Thymus (tissue), 11 donors: ENCODE measurements around the gene RABGAP1L. TPM values are rescaled to one million over a fixed set of nuclear protein-coding genes. Genes with fewer than 3 reads are reported as not detected.

Experiments
- DNase-seq, 9 donors: peaks; one replicate each; pipeline ENCODE4 v3.0.0-alpha.2; 2013; ENCODE audit warnings: low spot score in 9 of 9, low read depth in 6 of 9, missing footprints in 1 of 9
- H3K27ac ChIP-seq, 2 donors: one replicate each; pipeline ENCODE4 v1.5.1; 2013; ENCODE audit warnings: control low read depth in 1 of 2, low read depth in 1 of 2, low read length in 1 of 2, mild to moderate bottlenecking in 1 of 2, moderate library complexity in 1 of 2
- H3K27me3 ChIP-seq, 2 donors: one replicate each; pipeline ENCODE4 v1.5.1; 2013; ENCODE audit warnings: low read length in 1 of 2; ENCODE audit not compliant: control insufficient read depth in 2 of 2, insufficient read depth in 1 of 2
- H3K36me3 ChIP-seq, 2 donors: one replicate each; pipeline ENCODE4 v1.5.1; 2013; ENCODE audit warnings: low read length in 1 of 2, mild to moderate bottlenecking in 1 of 2, moderate library complexity in 1 of 2; ENCODE audit not compliant: control insufficient read depth in 2 of 2, insufficient read depth in 2 of 2
- H3K4me1 ChIP-seq, 2 donors: one replicate each; pipeline ENCODE4 v1.5.1; 2013; ENCODE audit warnings: low read length in 2 of 2; ENCODE audit not compliant: control insufficient read depth in 2 of 2, insufficient read depth in 2 of 2
- H3K4me3 ChIP-seq, 2 donors: one replicate each; pipeline ENCODE4 v1.5.1; 2013; ENCODE audit warnings: low read length in 2 of 2, control low read depth in 1 of 2, mild to moderate bottlenecking in 1 of 2
- H3K9me3 ChIP-seq, 2 donors: one replicate each; pipeline ENCODE4 v1.5.1; 2013; ENCODE audit warnings: low read length in 1 of 2, mild to moderate bottlenecking in 1 of 2; ENCODE audit not compliant: control insufficient read depth in 2 of 2, insufficient read depth in 1 of 2
- WGBS: extraction: QIAGEN DNeasy Blood & Tissue Kit; methylation state at CpG from one replicate; pipeline ENCODE4 v1.1.7; 2013; 5-methylcytosine and 5-hydroxymethylcytosine counted together
- polyA plus RNA-seq: library from polyadenylated mRNA; stranded (reverse); fragments of 200-250 nt; gene quantifications from one replicate; pipeline ENCODE4 v1.2.3, GENCODE V29; 2013
- total RNA-seq: library from RNA; stranded (reverse); fragments of 120-200 nt; gene quantifications from one replicate; pipeline ENCODE4 v1.2.4, GENCODE V29; 2013
- donor health status: healthy.

The RABGAP1L gene
- total and polyA plus RNA-seq, 2 donors = 30.6 to 37.4 TPM

- H3K4me3 ChIP-seq = no peak overlapping the region
- no peak for DNase-seq
- no peaks in the 10 kb centered on the region for H3K27me3 ChIP-seq
- H3K9me3 ChIP-seq = no peaks in the 10 kb centered on the region
- 96% methylated on average over 3 of the region's 3 CpGs for WGBS
- no peaks in the 10 kb centered on the region for H3K36me3 ChIP-seq
- H3K27ac ChIP-seq = no peak overlapping the region
- H3K4me1 ChIP-seq = no peaks in the 10 kb centered on the region
Observed at GRCh38 chr1:174428033-174428432, 268.7 kb downstream of the RABGAP1L start.

GRCh38 chr1:174428739-174429138, 269.4 kb downstream of the RABGAP1L start:
- no peak overlapping the region for H3K27ac ChIP-seq
- H3K36me3 ChIP-seq = no peaks in the 10 kb centered on the region
- no peaks in the 10 kb centered on the region for H3K27me3 ChIP-seq
- no peak for DNase-seq
- H3K9me3 ChIP-seq = no peaks in the 10 kb centered on the region
- H3K4me3 ChIP-seq = no peak overlapping the region
- no peaks in the 10 kb centered on the region for H3K4me1 ChIP-seq

- no peak for DNase-seq
- Histone ChIP-seq H3K27me3 (no peaks in the 10 kb centered on the region), H3K4me3 (no peak overlapping the region), H3K27ac (no peak overlapping the region), H3K9me3 (no peaks in the 10 kb centered on the region), H3K36me3 (no peaks in the 10 kb centered on the region), H3K4me1 (no peaks in the 10 kb centered on the region)
- WGBS = 99% methylated on average over 1 of the region's 1 CpG
Observed at GRCh38 chr1:174433451-174433850, 274.1 kb downstream of the RABGAP1L start.

GRCh38 chr1:174445351-174445750, 286.0 kb downstream of the RABGAP1L start:
- H3K4me3 ChIP-seq = no peak overlapping the region

GRCh38 chr1:174445817-174446216, 286.5 kb downstream of the RABGAP1L start:
- 94% methylated on average over 6 of the region's 6 CpGs for WGBS

More at GRCh38 chr1:174445351-174445750, 286.0 kb downstream of the RABGAP1L start:
- Histone ChIP-seq H3K4me1 (no peaks in the 10 kb centered on the region), H3K36me3 (no peaks in the 10 kb centered on the region), H3K9me3 (no peaks in the 10 kb centered on the region), H3K27me3 (no peaks in the 10 kb centered on the region), H3K27ac (no peak overlapping the region)
- DNase-seq = no peak

GRCh38 chr1:174447866-174448530, 288.7 kb downstream of the RABGAP1L start, which contains the start of gene GPR52:
GPR52 (plus strand) TSS chr1:174447964; CDS start chr1:174448112, 148 bp downstream.
- WGBS = 95% methylated on average over 11 of the region's 11 CpGs
- H3K9me3 ChIP-seq = no peaks in the 10 kb centered on the region
- no peak within 1 kb of the TSS for H3K4me3 ChIP-seq
- no peaks in the 10 kb centered on the region for H3K36me3 ChIP-seq
- no peaks in the 10 kb centered on the region for H3K4me1 ChIP-seq
- no peak for DNase-seq
- H3K27ac ChIP-seq = no peak within 1 kb of the TSS
- no peaks in the 10 kb centered on the region for H3K27me3 ChIP-seq

More at GRCh38 chr1:174445817-174446216, 286.5 kb downstream of the RABGAP1L start:
- Histone ChIP-seq H3K4me3 (no peak overlapping the region), H3K36me3 (no peaks in the 10 kb centered on the region), H3K4me1 (no peaks in the 10 kb centered on the region), H3K27me3 (no peaks in the 10 kb centered on the region), H3K27ac (no peak overlapping the region), H3K9me3 (no peaks in the 10 kb centered on the region)
- no peak for DNase-seq

GRCh38 chr1:174448531-174448883, 289.2 kb downstream of the RABGAP1L start:
- DNase-seq = no peak
- Histone ChIP-seq H3K27ac (no peak overlapping the region), H3K27me3 (no peaks in the 10 kb centered on the region), H3K36me3 (no peaks in the 10 kb centered on the region), H3K4me1 (no peaks in the 10 kb centered on the region), H3K9me3 (no peaks in the 10 kb centered on the region), H3K4me3 (no peak overlapping the region)
- WGBS = 91% methylated on average over 5 of the region's 5 CpGs

GRCh38 chr1:174448974-174449373, 289.7 kb downstream of the RABGAP1L start:
- H3K27me3 ChIP-seq = no peaks in the 10 kb centered on the region
- no peaks in the 10 kb centered on the region for H3K4me1 ChIP-seq
- H3K4me3 ChIP-seq = no peak overlapping the region
- 83% methylated on average over 5 of the region's 5 CpGs for WGBS
- no peaks in the 10 kb centered on the region for H3K36me3 ChIP-seq
- no peak overlapping the region for H3K27ac ChIP-seq
- DNase-seq = no peak
- H3K9me3 ChIP-seq = no peaks in the 10 kb centered on the region

GRCh38 chr1:174451408-174451807, 292.1 kb downstream of the RABGAP1L start:
- no peak overlapping the region for H3K27ac ChIP-seq
- H3K27me3 ChIP-seq = no peaks in the 10 kb centered on the region
- H3K4me1 ChIP-seq = no peaks in the 10 kb centered on the region
- no peaks in the 10 kb centered on the region for H3K36me3 ChIP-seq
- no peak for DNase-seq
- H3K4me3 ChIP-seq = no peak overlapping the region
- H3K9me3 ChIP-seq = no peaks in the 10 kb centered on the region
- 95% methylated on average over 6 of the region's 6 CpGs for WGBS
